Vagina (tissue), 2 donors: ENCODE measurements around the gene PSD.

Experiments
- CTCF ChIP-seq, 3 experiments: fragments of 450-650 bp in 2 of 3; fragments of 200-600 bp in 1 of 3; sonication (generic) in 1 of 3; IDR thresholded peaks; one replicate each; pipeline ENCODE4 v1.5.1; 2017 to 2019; ENCODE audit warnings: antibody characterized with exemption in 3 of 3, mild to moderate bottlenecking in 2 of 3, moderate library complexity in 2 of 3
- POLR2A ChIP-seq, 2 donors: fragments of 450-650 bp; IDR thresholded peaks; one replicate each; pipeline ENCODE4 v1.6.1; 2017; ENCODE audit warnings: antibody characterized with exemption in 2 of 2, mild to moderate bottlenecking in 2 of 2, moderate library complexity in 2 of 2
- POLR2AphosphoS5 ChIP-seq, 2 donors: sonication (generic); formaldehyde crosslinking; IDR thresholded peaks; one replicate each; pipeline ENCODE4 v1.9.0; 2017; ENCODE audit warnings: antibody characterized with exemption in 2 of 2, mild to moderate bottlenecking in 2 of 2, low read depth in 1 of 2; ENCODE audit not compliant: insufficient read depth in 1 of 2

- TF ChIP-seq CTCF (IDR thresholded peaks at IDR 0.05) (no peak), POLR2A (IDR thresholded peaks at IDR 0.05) (no peak), POLR2AphosphoS5 (IDR thresholded peaks at IDR 0.05; ENCODE audit: insufficient read depth in 1 of 2, low read depth in 1 of 2) (no peak)
Measured at GRCh38 chr10:102463983-102464382, 45.4 kb upstream of the PSD start.
